GM20000 (cell line): ENCODE measurements around the gene CRB2.

ENCODE experiments used
- DNase-seq: peaks from one replicate; pipeline ENCODE4 v3.0.0; 2012; ENCODE audit warnings: low spot score
- CTCF ChIP-seq: IDR thresholded peaks from 2 replicates; pipeline ENCODE4 v1.5.1; 2012; ENCODE audit warnings: mild to moderate bottlenecking, control low read depth; ENCODE audit errors: extremely low read depth, missing control alignments

CRB2 gene

GRCh38 chr9:123316053-123316718 is 39.8 kb upstream of the CRB2 start:
- no peak for DNase-seq
- TF ChIP-seq CTCF = no peak

GRCh38 chr9:123318202-123318601 is 37.8 kb upstream of the CRB2 start:
- peak; percentile 80 for DNase-seq
- no peak for TF ChIP-seq CTCF

- TF ChIP-seq CTCF = no peak
- DNase-seq = no peak
These were observed 37.0 kb upstream of the CRB2 start for GRCh38 chr9:123318961-123319421.

- no peak for TF ChIP-seq CTCF
- DNase-seq = no peak
These were observed 36.3 kb upstream of the CRB2 start for GRCh38 chr9:123319541-123320339.

GRCh38 chr9:123320814-123321213 is 35.2 kb upstream of the CRB2 start:
- DNase-seq = no peak
- TF ChIP-seq CTCF = no peak

- no peak for DNase-seq
- TF ChIP-seq CTCF = no peak
These were observed 34.3 kb upstream of the CRB2 start for GRCh38 chr9:123321616-123322272.
